Inferior parietal cortex (tissue), 1 donor: ENCODE data around the gene FAAH.

Experiments
- DNase-seq: peaks from one replicate; pipeline ENCODE4 v3.0.0-alpha.2; 2016; ENCODE audit errors: extremely low spot score

The FAAH gene

GRCh38 chr1:46449223-46450159 lies 55.4 kb downstream of the FAAH start:
- DNase-seq: no peak

- DNase-seq: no peak
Observed at GRCh38 chr1:46450160-46450517, 56.0 kb downstream of the FAAH start.

GRCh38 chr1:46451948-46452930 lies 58.1 kb downstream of the FAAH start:
- no peak for DNase-seq

- no peak for DNase-seq
Observed at GRCh38 chr1:46452931-46453325, 58.8 kb downstream of the FAAH start.

GRCh38 chr1:46453449-46453848 lies 59.3 kb downstream of the FAAH start:
- DNase-seq: no peak

GRCh38 chr1:46455951-46456350 lies 61.8 kb downstream of the FAAH start:
- no peak for DNase-seq

GRCh38 chr1:46456411-46456963 lies 62.4 kb downstream of the FAAH start:
- DNase-seq: no peak

GRCh38 chr1:46457178-46457577 lies 63.1 kb downstream of the FAAH start:
- DNase-seq: no peak

GRCh38 chr1:46458190-46458589 lies 64.1 kb downstream of the FAAH start:
- no peak for DNase-seq

GRCh38 chr1:46458846-46459245 lies 64.7 kb downstream of the FAAH start:
- no peak for DNase-seq

- DNase-seq: no peak
Observed at GRCh38 chr1:46459315-46459714, 65.2 kb downstream of the FAAH start.

- DNase-seq: no peak
Observed at GRCh38 chr1:46461017-46461808, 67.1 kb downstream of the FAAH start.

GRCh38 chr1:46461809-46462448 lies 67.8 kb downstream of the FAAH start:
- DNase-seq: no peak
